ENCODE results near the gene ZCCHC17.

- TF ChIP-seq POLR2AphosphoS5 (IDR thresholded peaks at IDR 0.05; ENCODE audit: low read depth) = no peak
- TF ChIP-seq, protein P1, sequence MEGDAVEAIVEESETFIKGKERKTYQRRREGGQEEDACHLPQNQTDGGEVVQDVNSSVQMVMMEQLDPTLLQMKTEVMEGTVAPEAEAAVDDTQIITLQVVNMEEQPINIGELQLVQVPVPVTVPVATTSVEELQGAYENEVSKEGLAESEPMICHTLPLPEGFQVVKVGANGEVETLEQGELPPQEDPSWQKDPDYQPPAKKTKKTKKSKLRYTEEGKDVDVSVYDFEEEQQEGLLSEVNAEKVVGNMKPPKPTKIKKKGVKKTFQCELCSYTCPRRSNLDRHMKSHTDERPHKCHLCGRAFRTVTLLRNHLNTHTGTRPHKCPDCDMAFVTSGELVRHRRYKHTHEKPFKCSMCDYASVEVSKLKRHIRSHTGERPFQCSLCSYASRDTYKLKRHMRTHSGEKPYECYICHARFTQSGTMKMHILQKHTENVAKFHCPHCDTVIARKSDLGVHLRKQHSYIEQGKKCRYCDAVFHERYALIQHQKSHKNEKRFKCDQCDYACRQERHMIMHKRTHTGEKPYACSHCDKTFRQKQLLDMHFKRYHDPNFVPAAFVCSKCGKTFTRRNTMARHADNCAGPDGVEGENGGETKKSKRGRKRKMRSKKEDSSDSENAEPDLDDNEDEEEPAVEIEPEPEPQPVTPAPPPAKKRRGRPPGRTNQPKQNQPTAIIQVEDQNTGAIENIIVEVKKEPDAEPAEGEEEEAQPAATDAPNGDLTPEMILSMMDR (IDR thresholded peaks at IDR 0.05; ENCODE audit: insufficient read depth, low read length) = no peak
Observed at GRCh38 chr1:31405578-31406245, 108.9 kb downstream of the ZCCHC17 start.

All from HL-60 (cell line).